22Rv1 (cell line): ENCODE results near the gene GFOD2.

Experiments used
- H3K27ac ChIP-seq: fragments of 450-650 bp; 2 replicates; pipeline ENCODE4 v1.5.1; 2017
- CTCF ChIP-seq: fragments of 450-650 bp; IDR thresholded peaks from 2 replicates; pipeline ENCODE4 v1.5.1; 2017; ENCODE audit warnings: mild to moderate bottlenecking
- ZFX ChIP-seq: fragments of 450-650 bp; IDR thresholded peaks from 2 replicates; pipeline ENCODE4 v1.6.1; 2017; ENCODE audit warnings: antibody characterized with exemption, borderline replicate concordance

Gene GFOD2

GRCh38 chr16:67726106-67727034 is 7.3 kb upstream of the GFOD2 start:
- TF ChIP-seq ZFX (no peak), CTCF (no peak)
- H3K27ac ChIP-seq: no peak overlapping the region

GRCh38 chr16:67723911-67724305 is 4.8 kb upstream of the GFOD2 start:
- TF ChIP-seq CTCF (no peak), ZFX (no peak)
- H3K27ac ChIP-seq: no peak overlapping the region

- no peak overlapping the region for H3K27ac ChIP-seq
- TF ChIP-seq CTCF (no peak), ZFX (no peak)
These were observed 4.2 kb upstream of the GFOD2 start for GRCh38 chr16:67723151-67723910.

- H3K27ac ChIP-seq: peak overlapping the region; percentile 64
- TF ChIP-seq CTCF: no peak
- no peak for TF ChIP-seq ZFX
These were observed 1.1 kb upstream of the GFOD2 start for GRCh38 chr16:67720236-67720635.

GRCh38 chr16:67719778-67720144 is 645 bp upstream of the GFOD2 start:
- no peak for TF ChIP-seq ZFX
- no peak for TF ChIP-seq CTCF
- peak overlapping the region; percentile 64 for H3K27ac ChIP-seq

GRCh38 chr16:67718668-67719047 is 458 bp downstream of the GFOD2 start:
- TF ChIP-seq CTCF (no peak), ZFX (no peak)
- peak overlapping the region; percentile 64 for H3K27ac ChIP-seq

- TF ChIP-seq ZFX: no peak
- no peak for TF ChIP-seq CTCF
- no peak overlapping the region for H3K27ac ChIP-seq
These were observed 3.0 kb downstream of the GFOD2 start for GRCh38 chr16:67716097-67716496.
